LNCaP clone FGC (cell line): ENCODE measurements around the gene PTBP2.
"Not testable (repeated sequence)": the region's sequence is repeated elsewhere in the genome, so short reads cannot be mapped to it uniquely, and the experiment has no call there.

Source experiments
- DNase-seq: peaks from one replicate; pipeline ENCODE4 v3.0.0-alpha.2; 2011; ENCODE audit warnings: low read depth
- H3K4me3 ChIP-seq: 2 replicates; pipeline ENCODE4 v1.5.1; 2011; ENCODE audit warnings: mild to moderate bottlenecking, low read depth, low read length, control low read depth
- CTCF ChIP-seq: IDR thresholded peaks from 2 replicates; pipeline ENCODE4 v1.5.1; 2012; ENCODE audit warnings: mild to moderate bottlenecking; ENCODE audit not compliant: control insufficient read depth, insufficient read depth; ENCODE audit errors: extremely low read depth

The PTBP2 gene

GRCh38 chr1:96749618-96750017 is 28.0 kb downstream of the PTBP2 start:
- no peak overlapping the region for H3K4me3 ChIP-seq
- DNase-seq = no peak
- TF ChIP-seq CTCF = no peak

- DNase-seq = no peak
- no peak overlapping the region for H3K4me3 ChIP-seq
- TF ChIP-seq CTCF = no peak
Measured at GRCh38 chr1:96752394-96752793, 30.8 kb downstream of the PTBP2 start.

GRCh38 chr1:96756789-96757188 is 35.2 kb downstream of the PTBP2 start:
- no peak overlapping the region for H3K4me3 ChIP-seq
- no peak for DNase-seq
- TF ChIP-seq CTCF = peak; percentile 17; the same call in 1 of the 2 replicates

GRCh38 chr1:96762586-96762985 is 41.0 kb downstream of the PTBP2 start:
- not testable (repeated sequence) for H3K4me3 ChIP-seq, DNase-seq

- DNase-seq = no peak
- TF ChIP-seq CTCF = no peak
- no peak overlapping the region for H3K4me3 ChIP-seq
Measured at GRCh38 chr1:96763514-96763913, 41.9 kb downstream of the PTBP2 start.

- no peak for TF ChIP-seq CTCF
- no peak for DNase-seq
- H3K4me3 ChIP-seq = no peak overlapping the region
Measured at GRCh38 chr1:96764469-96764868, 42.9 kb downstream of the PTBP2 start.

GRCh38 chr1:96771847-96772246 is 50.3 kb downstream of the PTBP2 start:
- no peak for TF ChIP-seq CTCF
- DNase-seq = peak; percentile 6
- no peak overlapping the region for H3K4me3 ChIP-seq

GRCh38 chr1:96772349-96772748 is 50.8 kb downstream of the PTBP2 start:
- H3K4me3 ChIP-seq = no peak overlapping the region
- peak; percentile 70 for DNase-seq
- TF ChIP-seq CTCF = no peak
